HepG2 (cell line): ENCODE results near the gene FXYD1. TPM values are rescaled to one million over a fixed set of nuclear protein-coding genes. Genes with fewer than 3 reads are reported as not detected.

ENCODE experiments used
- ARID5B ChIP-seq: IDR thresholded peaks from 2 replicates; pipeline ENCODE4 v1.4.0; 2020; ENCODE audit warnings: mild to moderate bottlenecking, missing genetic modification reagents
- CHD4 ChIP-seq: fragments of 200-600 bp; sonication (generic); IDR thresholded peaks from 2 replicates; pipeline ENCODE4 v1.7.0; 2017; ENCODE audit warnings: mild to moderate bottlenecking, low read length, borderline replicate concordance
- KAT8 ChIP-seq: IDR thresholded peaks from 2 replicates; pipeline ENCODE4 v1.6.1; 2016; ENCODE audit warnings: missing genetic modification reagents, missing compliant biosample characterization
- MXI1 ChIP-seq: IDR thresholded peaks from 3 replicates; pipeline ENCODE4 v1.6.1; 2012; ENCODE audit warnings: low read depth, low read length, inconsistent platforms, borderline replicate concordance
- PAX8 ChIP-seq: sonication (generic); formaldehyde crosslinking; IDR thresholded peaks from 2 replicates; pipeline ENCODE4 v1.8.0; 2022; ENCODE audit warnings: mild to moderate bottlenecking, missing genetic modification reagents, borderline replicate concordance
- SAP130 ChIP-seq: IDR thresholded peaks from 2 replicates; pipeline ENCODE4 v1.6.1; 2016; ENCODE audit warnings: low read depth
- SETDB1 ChIP-seq: sonication (generic); formaldehyde crosslinking; IDR thresholded peaks from 2 replicates; pipeline ENCODE4 v1.5.1; 2020; ENCODE audit warnings: missing genetic modification reagents, mild to moderate bottlenecking, borderline replicate concordance
- TEAD2 ChIP-seq: sonication (generic); formaldehyde crosslinking; IDR thresholded peaks from 2 replicates; pipeline ENCODE4 v1.9.0; 2021; ENCODE audit warnings: missing genetic modification reagents
- TRIM22 ChIP-seq: fragments of 450-650 bp; IDR thresholded peaks from 2 replicates; pipeline ENCODE4 v1.6.1; 2017
- ZBTB1 ChIP-seq: sonication (generic); formaldehyde crosslinking; IDR thresholded peaks from 2 replicates; pipeline ENCODE4 v1.4.0; 2020; ENCODE audit warnings: missing genetic modification reagents, borderline replicate concordance
- ZBTB38 ChIP-seq: sonication (generic); formaldehyde crosslinking; IDR thresholded peaks from 2 replicates; pipeline ENCODE4 v1.5.1; 2020; ENCODE audit warnings: mild to moderate bottlenecking, missing genetic modification reagents
- ZNF382 ChIP-seq: sonication (generic); formaldehyde crosslinking; IDR thresholded peaks from 2 replicates; pipeline ENCODE4 v1.5.0; 2020; ENCODE audit warnings: missing genetic modification reagents, mild to moderate bottlenecking, borderline replicate concordance
- ZNF530 ChIP-seq: sonication (generic); formaldehyde crosslinking; IDR thresholded peaks from 2 replicates; pipeline ENCODE4 v1.5.0; 2020; ENCODE audit warnings: low read depth, mild to moderate bottlenecking, missing genetic modification reagents
- polyA plus RNA-seq, 8 experiments: library from polyadenylated mRNA; depleted of rRNA in 3 of 8; stranded (reverse) in 7 of 8; unstranded in 1 of 8; fragments of >200 nt; fragmentation: Illumina TruSeq in 4 of 8; extraction: Trizol in 4 of 8; gene quantifications; 2 replicates each; pipeline versions ENCODE4 v1.2.1 to v1.2.3, GENCODE V29; 2011 to 2016; ENCODE audit warnings: low read depth in 4 of 8, missing spikeins in 1 of 8, mixed read lengths in 1 of 8; ENCODE audit not compliant: insufficient read depth in 1 of 8
- total RNA-seq, 5 experiments: library from RNA; depleted of rRNA; stranded (reverse); fragments of >200 nt; fragmentation: Illumina TruSeq; extraction: Trizol; gene quantifications; 2 replicates each; pipeline ENCODE4 v1.2.3, GENCODE V29; 2016; ENCODE audit warnings: low read depth in 1 of 5
- TF ChIP-seq, protein P1 (sequence below): sonication (generic); formaldehyde crosslinking; IDR thresholded peaks from 2 replicates; pipeline ENCODE4 v1.5.0; 2020; ENCODE audit warnings: missing genetic modification reagents
- TF ChIP-seq, protein P2 (sequence below): sonication (generic); formaldehyde crosslinking; IDR thresholded peaks from 2 replicates; pipeline ENCODE4 v1.5.0; 2020; ENCODE audit warnings: mild to moderate bottlenecking, missing genetic modification reagents
- TF ChIP-seq, protein P3 (sequence below), 2 experiments: IDR thresholded peaks; 2 replicates each; pipeline ENCODE4 v1.6.1; 2011 to 2012; ENCODE audit warnings: low read length in 2 of 2, borderline replicate concordance in 1 of 2, low read depth in 1 of 2, mild to moderate bottlenecking in 1 of 2, moderate library complexity in 1 of 2
- TF ChIP-seq, protein P4 (sequence below): sonication (generic); formaldehyde crosslinking; IDR thresholded peaks from 2 replicates; pipeline ENCODE4 v1.5.1; 2020; ENCODE audit warnings: mild to moderate bottlenecking, missing genetic modification reagents, moderate library complexity

The FXYD1 gene
- total and polyA plus RNA-seq, 2 of the 13 experiments (the other 11 are each of a cell fraction or from before 2014, with no cell fraction given) = 31.2 TPM; not detected in 1

DNA sequence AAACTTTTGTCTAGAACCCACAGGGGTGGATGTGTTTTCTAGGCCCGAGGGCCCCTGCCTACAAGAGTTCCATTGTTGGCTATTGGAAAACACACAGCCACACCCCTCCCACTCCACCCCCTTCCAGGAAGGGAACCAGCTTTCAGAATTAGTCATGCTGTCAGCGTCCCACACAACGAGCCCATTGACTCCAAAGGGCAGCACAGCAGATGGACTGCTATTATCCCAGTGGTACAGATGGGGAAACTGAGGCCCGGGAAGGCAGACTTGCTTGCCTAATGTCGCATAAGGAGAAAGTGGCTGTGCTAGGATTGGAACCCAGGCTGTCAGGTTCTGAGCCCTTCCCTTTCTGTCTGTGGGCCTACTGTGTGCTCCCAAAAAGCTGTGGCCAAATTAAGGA lies 31.1 kb upstream of the FXYD1 start (continued):
- TF ChIP-seq ARID5B (CRISPR knock-in tag) (peak; percentile 63), ZBTB38 (CRISPR knock-in tag) (no peak), CHD4 (peak; percentile 47; the same call in 1 of the 2 replicates), ZBTB1 (no peak), SETDB1 (CRISPR knock-in tag) (no peak), KAT8 (CRISPR knock-in tag) (no peak), PAX8 (CRISPR knock-in tag) (no peak), TRIM22 (no peak), SAP130 (CRISPR knock-in tag) (peak; percentile 75), ZNF382 (CRISPR knock-in tag) (no peak), ZNF530 (CRISPR knock-in tag) (no peak), TEAD2 (no peak), MXI1 (no peak)
- TF ChIP-seq, protein P1, sequence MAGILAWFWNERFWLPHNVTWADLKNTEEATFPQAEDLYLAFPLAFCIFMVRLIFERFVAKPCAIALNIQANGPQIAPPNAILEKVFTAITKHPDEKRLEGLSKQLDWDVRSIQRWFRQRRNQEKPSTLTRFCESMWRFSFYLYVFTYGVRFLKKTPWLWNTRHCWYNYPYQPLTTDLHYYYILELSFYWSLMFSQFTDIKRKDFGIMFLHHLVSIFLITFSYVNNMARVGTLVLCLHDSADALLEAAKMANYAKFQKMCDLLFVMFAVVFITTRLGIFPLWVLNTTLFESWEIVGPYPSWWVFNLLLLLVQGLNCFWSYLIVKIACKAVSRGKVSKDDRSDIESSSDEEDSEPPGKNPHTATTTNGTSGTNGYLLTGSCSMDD (CRISPR knock-in tag) = no peak
- TF ChIP-seq, protein P2, sequence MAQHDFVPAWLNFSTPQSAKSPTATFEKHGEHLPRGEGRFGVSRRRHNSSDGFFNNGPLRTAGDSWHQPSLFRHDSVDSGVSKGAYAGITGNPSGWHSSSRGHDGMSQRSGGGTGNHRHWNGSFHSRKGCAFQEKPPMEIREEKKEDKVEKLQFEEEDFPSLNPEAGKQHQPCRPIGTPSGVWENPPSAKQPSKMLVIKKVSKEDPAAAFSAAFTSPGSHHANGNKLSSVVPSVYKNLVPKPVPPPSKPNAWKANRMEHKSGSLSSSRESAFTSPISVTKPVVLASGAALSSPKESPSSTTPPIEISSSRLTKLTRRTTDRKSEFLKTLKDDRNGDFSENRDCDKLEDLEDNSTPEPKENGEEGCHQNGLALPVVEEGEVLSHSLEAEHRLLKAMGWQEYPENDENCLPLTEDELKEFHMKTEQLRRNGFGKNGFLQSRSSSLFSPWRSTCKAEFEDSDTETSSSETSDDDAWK = no peak
- TF ChIP-seq, protein P3, sequence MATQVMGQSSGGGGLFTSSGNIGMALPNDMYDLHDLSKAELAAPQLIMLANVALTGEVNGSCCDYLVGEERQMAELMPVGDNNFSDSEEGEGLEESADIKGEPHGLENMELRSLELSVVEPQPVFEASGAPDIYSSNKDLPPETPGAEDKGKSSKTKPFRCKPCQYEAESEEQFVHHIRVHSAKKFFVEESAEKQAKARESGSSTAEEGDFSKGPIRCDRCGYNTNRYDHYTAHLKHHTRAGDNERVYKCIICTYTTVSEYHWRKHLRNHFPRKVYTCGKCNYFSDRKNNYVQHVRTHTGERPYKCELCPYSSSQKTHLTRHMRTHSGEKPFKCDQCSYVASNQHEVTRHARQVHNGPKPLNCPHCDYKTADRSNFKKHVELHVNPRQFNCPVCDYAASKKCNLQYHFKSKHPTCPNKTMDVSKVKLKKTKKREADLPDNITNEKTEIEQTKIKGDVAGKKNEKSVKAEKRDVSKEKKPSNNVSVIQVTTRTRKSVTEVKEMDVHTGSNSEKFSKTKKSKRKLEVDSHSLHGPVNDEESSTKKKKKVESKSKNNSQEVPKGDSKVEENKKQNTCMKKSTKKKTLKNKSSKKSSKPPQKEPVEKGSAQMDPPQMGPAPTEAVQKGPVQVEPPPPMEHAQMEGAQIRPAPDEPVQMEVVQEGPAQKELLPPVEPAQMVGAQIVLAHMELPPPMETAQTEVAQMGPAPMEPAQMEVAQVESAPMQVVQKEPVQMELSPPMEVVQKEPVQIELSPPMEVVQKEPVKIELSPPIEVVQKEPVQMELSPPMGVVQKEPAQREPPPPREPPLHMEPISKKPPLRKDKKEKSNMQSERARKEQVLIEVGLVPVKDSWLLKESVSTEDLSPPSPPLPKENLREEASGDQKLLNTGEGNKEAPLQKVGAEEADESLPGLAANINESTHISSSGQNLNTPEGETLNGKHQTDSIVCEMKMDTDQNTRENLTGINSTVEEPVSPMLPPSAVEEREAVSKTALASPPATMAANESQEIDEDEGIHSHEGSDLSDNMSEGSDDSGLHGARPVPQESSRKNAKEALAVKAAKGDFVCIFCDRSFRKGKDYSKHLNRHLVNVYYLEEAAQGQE (IDR thresholded peaks at IDR 0.05; ENCODE audit: borderline replicate concordance in 1 of 2, low read depth in 1 of 2, low read length in 2 of 2) = no peak
- TF ChIP-seq, protein P4, sequence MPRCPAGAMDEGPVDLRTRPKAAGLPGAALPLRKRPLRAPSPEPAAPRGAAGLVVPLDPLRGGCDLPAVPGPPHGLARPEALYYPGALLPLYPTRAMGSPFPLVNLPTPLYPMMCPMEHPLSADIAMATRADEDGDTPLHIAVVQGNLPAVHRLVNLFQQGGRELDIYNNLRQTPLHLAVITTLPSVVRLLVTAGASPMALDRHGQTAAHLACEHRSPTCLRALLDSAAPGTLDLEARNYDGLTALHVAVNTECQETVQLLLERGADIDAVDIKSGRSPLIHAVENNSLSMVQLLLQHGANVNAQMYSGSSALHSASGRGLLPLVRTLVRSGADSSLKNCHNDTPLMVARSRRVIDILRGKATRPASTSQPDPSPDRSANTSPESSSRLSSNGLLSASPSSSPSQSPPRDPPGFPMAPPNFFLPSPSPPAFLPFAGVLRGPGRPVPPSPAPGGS (CRISPR knock-in tag) = no peak
